ENCODE results near the gene XYLT2. TPM values are rescaled to one million over a fixed set of nuclear protein-coding genes. Genes with fewer than 3 reads are reported as not detected.

Gene XYLT2
- total and polyA plus RNA-seq, 3 donors from 2014 or later = 37.6 to 47.4 (median 44.1) TPM

GRCh38 chr17:50338645-50339044 lies 7.3 kb upstream of the XYLT2 start:
- Histone ChIP-seq H3K36me3 (ENCODE audit: low read depth, missing control alignments) (no peaks in the 10 kb centered on the region), H3K27me3 (no peaks in the 10 kb centered on the region), H3K9me3 (no peaks in the 10 kb centered on the region), H3K4me3 (no peak overlapping the region), H3K4me1 (no peaks in the 10 kb centered on the region), H3K27ac (no peak overlapping the region)
- TF ChIP-seq POLR2A (IDR thresholded peaks at IDR 0.05) (no peak), CTCF (IDR thresholded peaks at IDR 0.05) (no peak)
- no peak for DNase-seq
- intact Hi-C loops (cut with DNase I; ENCODE audit: low total_unique reads) = no loop called here

- Histone ChIP-seq H3K9me3 (no peaks in the 10 kb centered on the region), H3K36me3 (ENCODE audit: low read depth, missing control alignments) (no peaks in the 10 kb centered on the region), H3K27ac (no peak overlapping the region), H3K4me1 (no peaks in the 10 kb centered on the region), H3K27me3 (no peaks in the 10 kb centered on the region), H3K4me3 (no peak overlapping the region)
- no peak for DNase-seq
- TF ChIP-seq POLR2A (IDR thresholded peaks at IDR 0.05) (no peak), CTCF (IDR thresholded peaks at IDR 0.05) (no peak)
- intact Hi-C loops (cut with DNase I; ENCODE audit: low total_unique reads) = no loop called here
These were observed 6.5 kb upstream of the XYLT2 start for GRCh38 chr17:50339381-50339780.

- intact Hi-C loops (cut with DNase I; ENCODE audit: low total_unique reads) = no loop called here
- Histone ChIP-seq H3K4me3 (peak overlapping the region in 1 of 2 donors; percentile 68), H3K36me3 (ENCODE audit: low read depth, missing control alignments) (no peaks in the 10 kb centered on the region), H3K4me1 (peaks cover 17% of the 10 kb centered on the region), H3K9me3 (no peaks in the 10 kb centered on the region), H3K27ac (no peak overlapping the region), H3K27me3 (no peaks in the 10 kb centered on the region)
- TF ChIP-seq CTCF (IDR thresholded peaks at IDR 0.05) (no peak), POLR2A (IDR thresholded peaks at IDR 0.05) (no peak)
- no peak for DNase-seq
- WGBS, 2 donors = 61 to 63% methylated on average over 10 to 13 of the region's 13 CpGs
These were observed 1.1 kb upstream of the XYLT2 start for GRCh38 chr17:50344731-50345365.

GRCh38 chr17:50346313-50347116 lies 589 bp downstream of the XYLT2 start:
- Histone ChIP-seq H3K4me1 (peaks cover 17% of the 10 kb centered on the region), H3K27ac (peak overlapping the region in 1 of 2 donors; percentile 56), H3K36me3 (ENCODE audit: low read depth, missing control alignments) (no peaks in the 10 kb centered on the region), H3K9me3 (no peaks in the 10 kb centered on the region), H3K4me3 (peak overlapping the region; percentile 68 to 69), H3K27me3 (no peaks in the 10 kb centered on the region)
- intact Hi-C loops (cut with DNase I; ENCODE audit: low total_unique reads) = no loop called here
- 0% methylated on average over 19 to 57 of the region's 57 CpGs for WGBS, 2 donors
- no peak for TF ChIP-seq POLR2A (IDR thresholded peaks at IDR 0.05)
- peak in 1 of 3 experiments; percentile 6 for TF ChIP-seq CTCF (IDR thresholded peaks at IDR 0.05)
- peak; percentile 47 for DNase-seq

All from testis (tissue), 3 donors.